AG08395 (cell line): Measurements from ENCODE around the gene C15orf61.

Source experiments
- DNase-seq: peaks from one replicate; pipeline ENCODE4 v3.0.0; 2012; ENCODE audit warnings: mixed read lengths, low spot score

Gene C15orf61

DNA sequence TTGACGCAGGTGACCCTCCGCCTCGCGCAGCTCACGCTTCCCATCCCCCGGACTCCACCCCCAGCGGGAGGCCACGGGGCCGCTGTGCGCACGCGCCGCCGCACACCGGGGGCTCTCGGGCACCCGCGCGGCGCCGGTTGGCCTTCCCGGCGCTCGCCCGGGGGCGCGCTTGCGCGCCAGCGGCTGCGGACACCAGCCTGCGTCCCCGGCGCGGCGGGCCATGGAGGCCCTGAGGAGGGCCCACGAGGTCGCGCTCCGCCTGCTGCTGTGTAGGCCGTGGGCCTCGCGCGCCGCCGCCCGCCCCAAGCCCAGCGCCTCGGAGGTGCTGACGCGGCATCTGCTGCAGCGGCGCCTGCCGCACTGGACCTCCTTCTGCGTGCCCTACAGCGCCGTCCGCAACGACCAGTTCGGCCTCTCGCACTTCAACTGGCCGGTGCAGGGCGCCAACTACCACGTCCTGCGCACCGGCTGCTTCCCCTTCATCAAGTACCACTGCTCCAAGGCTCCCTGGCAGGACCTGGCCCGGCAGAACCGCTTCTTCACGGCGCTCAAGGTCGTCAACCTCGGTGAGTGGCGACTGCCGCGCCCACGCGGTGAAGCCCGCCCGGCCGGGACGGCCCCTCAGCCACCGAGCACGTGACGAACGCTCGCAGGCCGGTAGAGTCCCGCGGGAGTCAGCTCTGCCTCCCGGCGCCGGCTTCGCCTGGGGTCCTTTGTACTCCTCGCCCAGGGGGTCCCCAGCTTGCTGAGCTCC, at the start of gene C15orf61:
Gene C15orf61, plus strand, starts transcription at position 103 of the 754 bp plus-strand sequence. Its CDS starts 118 bp downstream, at position 221.
- peak; percentile 95 for DNase-seq

DNA sequence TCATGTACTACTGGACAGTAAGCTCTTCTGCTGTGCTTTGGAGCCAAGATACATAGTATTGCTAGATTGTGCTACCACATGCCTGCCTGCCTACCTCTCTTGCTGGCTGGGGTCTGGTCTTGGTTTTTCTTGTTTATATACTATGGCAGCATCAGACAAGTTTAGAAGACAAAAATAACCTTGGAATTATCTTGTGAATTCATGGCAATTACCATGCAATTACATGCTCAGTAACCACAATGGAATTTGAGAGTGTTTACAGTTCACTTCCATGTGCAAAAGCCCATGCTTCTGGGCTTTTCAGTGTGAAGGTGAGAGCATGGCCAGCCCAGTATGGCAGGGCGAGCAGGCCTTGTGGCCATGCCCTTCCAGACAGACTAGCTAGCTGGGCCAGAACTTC, 48.0 kb upstream of the C15orf61 start:
- peak; percentile 18 for DNase-seq

DNA sequence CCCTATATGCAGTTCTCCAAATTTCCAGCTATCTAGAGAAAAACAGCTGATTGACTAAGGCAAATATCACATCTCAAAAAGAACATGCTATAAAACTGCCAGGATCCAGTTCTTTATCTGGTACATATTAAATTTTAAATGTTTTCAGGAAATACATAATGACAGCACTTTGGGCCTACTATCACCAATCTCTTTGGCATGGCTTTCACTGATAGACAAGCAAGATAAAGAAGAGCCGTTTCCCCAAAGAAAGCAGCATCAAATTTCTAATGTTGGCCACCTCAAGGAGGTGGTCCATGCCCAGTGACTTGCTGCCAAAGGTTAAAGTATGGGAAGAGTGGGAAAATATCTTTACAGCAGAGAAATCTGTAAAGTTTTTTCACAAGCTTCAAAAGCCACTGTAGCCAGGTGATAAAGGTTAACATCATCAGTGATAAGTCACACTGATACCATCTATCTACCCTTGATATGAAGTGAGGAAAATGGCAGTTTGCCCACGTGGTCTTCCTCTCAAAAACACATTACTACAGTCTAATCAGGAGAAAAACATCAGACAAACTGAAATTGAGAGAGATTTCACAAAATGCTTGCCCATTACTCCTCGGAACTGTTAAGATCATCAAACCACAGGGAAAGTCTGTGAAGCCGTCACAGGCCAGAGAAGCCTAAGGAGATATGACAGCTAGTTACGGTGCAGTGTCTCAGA, 46.4 kb upstream of the C15orf61 start:
- no peak for DNase-seq

DNA sequence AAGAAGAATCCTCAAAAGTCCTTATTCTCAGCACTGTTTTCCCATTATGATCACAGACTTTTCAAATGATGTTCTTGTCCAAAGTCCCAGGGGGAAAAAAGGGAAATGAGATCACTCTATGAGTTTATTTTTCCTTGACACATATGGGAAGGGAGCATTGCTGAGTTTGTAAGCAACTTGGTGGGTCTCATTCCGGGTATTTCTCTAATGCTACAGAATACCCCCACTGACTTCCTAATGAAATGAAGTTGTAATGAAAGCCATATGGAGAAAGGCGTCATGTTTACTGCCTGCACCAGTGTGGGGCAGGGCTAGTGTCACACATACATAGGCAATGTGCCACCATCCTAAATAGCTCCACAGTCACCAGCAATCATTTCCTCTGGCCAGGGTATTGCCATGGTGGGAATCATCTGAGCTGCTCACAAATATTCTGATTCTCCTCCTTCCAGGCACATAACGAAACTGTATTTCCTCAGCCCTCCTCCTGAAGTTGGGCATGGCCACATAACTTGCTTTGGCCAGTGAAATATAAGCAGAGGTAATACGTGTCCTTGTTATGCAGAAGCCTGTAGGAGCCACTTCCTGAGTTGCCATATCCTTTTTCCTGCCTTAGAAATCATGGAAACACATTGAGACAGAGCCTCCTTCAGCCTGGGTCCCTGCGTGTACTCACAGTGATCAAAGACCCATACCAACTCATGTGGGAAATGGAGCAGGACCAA, 41.0 kb upstream of the C15orf61 start:
- DNase-seq: peak; percentile 31

DNA sequence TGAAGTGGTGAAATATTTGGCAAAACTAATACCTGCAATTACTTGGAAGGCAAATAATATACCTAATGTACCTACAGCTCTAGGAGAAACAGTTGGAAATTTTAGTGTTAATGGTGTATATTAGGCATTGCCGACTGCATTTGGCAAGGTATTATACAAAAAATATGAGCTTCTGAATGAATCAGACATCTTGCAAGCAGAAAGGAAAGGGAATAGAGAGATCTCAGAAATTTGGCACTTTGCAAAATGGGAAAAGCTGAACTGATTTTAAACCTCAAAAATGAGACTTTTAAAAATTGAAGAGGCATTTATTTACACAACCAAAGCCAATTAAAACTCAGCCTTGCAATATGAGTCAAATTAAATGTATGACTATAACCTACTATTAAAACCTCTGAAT, 40.2 kb upstream of the C15orf61 start:
- DNase-seq: no peak

DNA sequence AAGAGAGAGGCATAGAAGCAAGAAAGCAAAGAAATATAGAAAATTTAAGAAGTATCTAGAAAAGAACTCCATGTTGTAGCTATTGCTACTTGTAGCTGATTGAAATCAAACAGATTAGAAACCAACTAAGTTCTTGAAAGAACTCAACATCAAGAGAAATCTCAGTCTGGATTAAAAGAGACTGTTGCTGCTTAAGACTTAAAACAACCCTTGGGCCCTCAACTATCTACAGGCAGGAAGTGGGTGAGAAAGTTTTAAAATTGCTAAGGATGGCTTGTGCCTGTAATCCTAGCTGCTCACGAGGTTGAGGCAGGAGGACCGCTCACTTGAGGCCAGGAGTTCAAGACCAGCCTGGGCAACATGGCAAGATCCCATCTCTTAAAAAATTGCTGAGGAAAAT, 39.3 kb upstream of the C15orf61 start:
- DNase-seq: no peak

DNA sequence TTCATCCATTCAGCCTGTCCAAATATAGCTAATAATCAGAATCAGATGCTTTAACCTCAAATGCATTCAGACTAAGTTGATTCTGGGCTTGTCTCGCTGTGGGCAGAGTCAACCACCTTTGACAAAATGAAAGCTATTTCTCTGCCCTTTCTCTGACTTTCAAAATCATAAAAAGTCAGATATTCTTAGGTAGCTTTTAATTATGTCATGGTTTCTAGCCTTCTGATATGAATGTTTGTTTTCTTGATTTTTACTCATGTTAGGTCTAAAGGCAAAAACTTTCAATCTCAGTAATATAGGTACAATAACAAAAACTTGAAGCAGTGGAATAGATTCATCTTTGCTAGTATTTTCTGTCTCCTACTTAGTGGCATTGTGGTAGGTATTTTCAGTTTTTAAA, 25.3 kb upstream of the C15orf61 start:
- DNase-seq: no peak

DNA sequence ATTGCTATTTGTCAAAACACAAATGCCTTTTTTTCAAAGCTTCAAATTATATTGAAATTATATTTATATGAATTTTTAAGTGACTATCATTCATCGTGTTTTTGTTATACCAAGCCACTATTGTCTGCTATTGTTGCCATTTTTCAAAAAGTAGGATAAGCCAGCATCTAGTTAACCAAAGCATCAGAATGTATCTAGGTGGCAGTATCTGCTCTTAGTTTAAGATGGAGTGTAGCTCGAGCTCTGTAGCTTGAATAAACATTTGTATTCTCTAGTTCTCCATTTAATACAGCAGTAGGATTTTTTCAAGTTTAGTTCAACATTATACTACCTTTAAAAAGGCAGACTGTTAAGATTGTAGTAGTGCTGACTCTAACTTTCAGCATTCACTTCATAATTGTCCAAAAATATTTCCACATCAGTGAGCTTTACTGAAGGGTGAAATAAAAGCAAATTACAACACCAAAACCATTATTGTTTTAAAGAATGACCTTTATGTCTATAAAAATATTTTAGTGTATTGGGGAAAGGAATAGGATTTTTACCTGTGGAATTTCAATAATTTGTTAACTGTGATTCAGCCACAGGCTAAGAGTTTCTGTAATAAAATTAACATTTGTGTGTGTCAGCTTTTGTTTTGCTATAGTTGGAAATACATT, 19.6 kb upstream of the C15orf61 start:
- peak; percentile 47 for DNase-seq

DNA sequence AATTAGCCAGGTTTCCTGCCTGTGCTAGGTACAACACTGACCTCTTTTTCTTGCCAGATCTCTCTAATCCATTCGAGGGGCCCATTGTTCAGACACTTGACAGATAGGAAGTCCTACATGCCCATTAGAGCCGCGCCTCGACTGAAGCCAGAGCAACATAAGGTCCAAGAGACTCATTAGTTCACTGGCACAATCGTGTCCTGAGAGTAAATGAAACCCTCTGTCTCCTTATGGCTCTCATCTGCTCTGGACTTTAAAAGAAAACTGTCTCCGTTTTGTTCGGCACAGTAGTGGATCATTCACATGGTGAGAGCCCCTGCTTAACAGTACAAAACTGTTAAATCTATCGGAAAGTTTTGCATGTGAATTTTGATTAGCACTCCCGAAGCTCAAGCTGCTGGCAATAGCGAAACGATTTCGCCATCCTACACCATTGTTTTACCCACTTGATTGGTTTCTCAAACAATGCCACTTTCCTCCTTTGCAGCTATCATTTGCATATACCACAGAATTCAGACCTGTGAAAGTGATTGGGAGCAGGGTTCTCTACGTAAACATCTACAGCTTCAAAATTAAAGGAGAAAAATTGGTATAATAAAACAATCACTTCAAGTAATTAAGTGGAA, 19.0 kb upstream of the C15orf61 start:
- DNase-seq: no peak

DNA sequence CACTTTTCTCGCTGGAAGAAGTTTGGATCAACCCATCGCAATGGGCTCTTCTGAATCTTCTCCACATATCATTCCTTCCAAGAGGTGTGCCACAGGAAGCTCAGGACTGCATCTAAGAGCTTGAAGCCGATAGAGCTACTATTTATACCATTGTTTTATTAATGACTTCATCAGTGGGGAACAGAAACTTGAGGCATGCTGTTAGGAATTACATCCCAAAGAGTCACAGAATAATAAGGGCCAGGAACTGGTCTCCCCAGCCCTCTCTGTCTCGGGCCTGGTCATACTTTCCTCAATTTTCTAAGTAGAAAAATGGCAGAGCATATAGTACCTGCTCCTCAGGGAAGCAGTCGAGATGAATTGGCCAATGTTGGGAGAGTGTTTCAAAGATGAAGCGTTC, 16.9 kb upstream of the C15orf61 start:
- DNase-seq: no peak

DNA sequence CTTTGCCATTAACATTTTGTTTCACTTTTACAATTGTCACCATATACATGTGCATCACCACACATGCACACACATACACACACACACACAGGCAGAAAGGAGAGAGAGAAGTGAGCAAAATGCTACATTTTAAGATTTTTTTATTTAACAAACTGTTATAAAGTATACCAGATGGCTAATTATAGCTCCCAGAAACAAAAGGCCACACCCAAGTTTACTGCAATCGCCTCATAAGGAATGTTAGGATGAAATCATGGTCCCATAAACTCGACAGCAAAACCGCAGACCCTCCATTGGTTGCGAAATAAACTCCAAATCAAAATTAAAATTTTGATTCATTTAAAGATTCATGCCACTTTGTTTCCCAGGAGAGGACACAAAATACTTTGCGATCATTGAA, 16.1 kb upstream of the C15orf61 start:
- peak; percentile 71 for DNase-seq

DNA sequence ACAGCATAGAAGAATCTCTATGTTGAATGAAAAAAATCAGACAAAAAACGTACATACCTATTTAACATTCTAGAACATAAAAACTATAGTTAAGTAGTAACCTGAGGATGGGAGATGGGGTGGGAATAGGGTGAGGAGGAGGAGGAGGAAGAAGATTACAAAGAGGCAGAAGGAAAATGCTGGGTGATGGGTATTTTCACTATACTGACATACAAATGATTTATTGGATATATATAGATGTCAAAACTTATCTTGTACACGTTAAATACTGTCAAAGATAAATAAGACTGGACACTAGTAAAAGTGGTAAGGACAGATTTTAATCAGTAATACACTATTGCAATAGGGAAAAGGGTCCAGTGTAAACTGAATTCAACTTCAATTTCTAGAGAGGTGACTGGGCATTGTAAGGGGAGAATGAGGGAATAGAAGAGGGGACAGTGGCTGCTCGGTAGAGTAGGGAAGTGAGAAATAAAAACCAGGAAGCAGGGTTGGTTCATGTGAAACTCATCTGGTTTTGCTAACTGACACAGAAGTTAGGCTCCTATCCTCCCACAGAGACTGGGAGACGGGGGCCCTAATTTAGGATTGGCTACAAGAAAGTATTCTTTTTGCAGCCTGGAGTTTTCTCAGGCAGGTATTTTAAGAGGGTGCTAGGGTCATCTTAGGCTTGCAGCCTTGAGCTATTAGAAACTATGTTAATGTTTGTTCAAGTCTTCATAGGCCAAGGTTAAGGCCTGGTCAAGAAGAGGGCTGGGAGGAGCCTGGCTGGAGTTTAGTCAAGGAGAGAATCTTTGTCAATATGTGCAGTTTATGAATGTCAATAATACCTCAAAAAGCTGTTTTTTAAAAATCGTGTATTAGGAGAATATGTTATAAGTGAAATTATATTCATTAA, 15.0 kb upstream of the C15orf61 start:
- DNase-seq: no peak

DNA sequence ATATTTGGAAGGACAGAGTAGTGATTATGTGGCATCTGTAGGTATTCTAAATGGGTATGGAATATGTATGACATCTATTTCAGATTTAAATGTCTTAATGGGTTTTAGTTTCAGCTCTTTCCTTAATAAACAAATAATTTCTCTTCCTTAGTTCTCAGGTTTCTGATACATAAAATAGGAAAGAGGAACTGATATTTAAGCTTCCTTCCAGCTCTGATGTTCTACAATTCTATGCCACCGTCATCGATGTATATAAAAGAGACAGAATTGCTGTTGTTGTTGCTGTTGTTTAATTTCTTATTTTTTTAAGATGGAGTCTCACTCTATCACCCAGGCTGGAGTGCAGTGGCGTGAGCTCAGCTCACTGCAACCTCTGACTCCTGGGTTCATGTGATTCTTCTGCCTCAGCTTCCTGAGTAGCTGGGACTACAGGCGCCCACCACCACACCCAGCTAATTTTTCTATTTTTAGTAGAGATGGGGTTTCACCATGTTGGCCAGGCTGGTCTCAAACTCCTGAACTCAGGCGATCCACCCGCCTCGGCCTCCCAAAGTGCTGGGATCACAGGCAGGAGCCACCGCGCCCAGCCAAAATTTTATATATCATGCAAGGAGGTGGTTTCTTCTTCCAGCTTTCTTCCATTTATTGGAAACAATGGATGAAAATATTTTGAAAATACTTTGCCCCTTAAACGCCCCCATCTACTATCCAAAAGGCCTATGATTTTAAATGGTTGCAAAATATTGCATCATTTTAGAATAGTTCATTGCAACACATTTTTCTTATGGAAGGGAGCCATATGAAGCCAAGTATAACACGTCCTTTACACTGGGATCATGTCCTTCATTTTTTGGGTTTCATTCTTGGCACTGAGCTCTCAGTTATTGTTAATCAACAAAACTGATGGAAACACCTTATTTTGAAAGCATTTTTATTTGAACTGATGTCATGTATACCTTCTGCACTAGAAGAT, 13.9 kb upstream of the C15orf61 start:
- no peak for DNase-seq

DNA sequence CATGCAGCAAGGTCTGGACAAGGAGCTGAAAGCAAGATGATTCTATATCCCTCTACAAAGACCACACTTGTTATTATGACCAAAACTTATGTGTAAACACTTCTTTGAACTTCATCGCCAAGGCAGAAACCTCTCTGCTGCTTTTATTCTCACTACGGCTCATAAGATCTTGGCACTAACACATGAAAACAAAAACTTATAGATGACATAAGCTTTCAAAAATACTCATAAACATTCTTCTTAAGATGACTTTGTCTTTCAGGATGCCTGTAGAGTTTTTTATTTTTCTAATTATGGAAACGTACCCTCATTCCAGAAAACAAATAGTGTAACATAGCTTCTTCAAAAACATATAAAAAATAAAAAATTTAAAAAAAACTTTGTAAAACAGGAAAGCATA, 12.5 kb upstream of the C15orf61 start:
- DNase-seq: no peak

DNA sequence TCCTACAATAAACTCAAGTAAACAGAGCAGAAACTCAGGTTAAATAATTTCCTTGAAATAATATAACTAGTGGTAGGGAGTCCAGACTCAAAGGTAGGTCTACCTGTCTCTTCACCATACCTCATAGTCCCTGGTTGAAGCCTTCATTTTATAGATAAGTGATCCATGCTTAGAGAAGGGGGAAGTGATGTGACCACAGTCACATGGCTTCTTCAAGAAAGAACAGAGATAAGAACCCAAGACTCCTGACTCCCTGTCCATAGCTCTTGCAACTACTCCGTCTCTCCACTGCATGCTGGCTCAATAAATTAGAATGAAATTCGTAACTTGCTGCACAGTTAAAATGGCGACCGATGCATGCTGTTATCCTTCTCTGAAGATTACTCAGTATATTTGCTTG, 11.0 kb upstream of the C15orf61 start:
- DNase-seq: no peak

DNA sequence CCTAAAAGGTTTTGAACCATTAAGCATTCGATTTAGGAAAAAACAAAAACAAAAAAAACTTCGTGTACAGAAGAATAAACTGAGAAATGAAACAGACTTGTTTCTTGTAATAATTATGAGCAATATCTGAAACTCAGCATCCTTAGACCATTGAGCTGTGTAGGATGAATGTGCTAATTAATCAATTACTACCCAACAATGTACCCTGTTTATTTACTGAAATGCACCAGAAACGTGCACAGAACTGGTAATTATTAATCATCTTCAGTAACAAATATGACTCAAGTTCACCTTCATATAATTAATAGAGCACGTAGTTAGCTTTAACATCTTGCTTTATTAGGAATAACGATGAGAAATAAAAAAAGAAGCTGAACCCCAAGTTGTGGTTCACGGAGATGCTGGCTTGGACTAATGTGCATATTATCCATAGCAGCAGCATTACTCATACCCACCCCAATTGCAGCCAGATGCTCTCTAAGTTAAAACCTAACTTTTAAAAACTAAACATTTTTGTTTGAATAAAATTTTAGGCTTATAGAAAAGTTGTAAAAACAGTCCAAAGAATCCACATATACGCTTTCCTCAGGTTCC, 10.2 kb upstream of the C15orf61 start:
- DNase-seq: peak; percentile 81

DNA sequence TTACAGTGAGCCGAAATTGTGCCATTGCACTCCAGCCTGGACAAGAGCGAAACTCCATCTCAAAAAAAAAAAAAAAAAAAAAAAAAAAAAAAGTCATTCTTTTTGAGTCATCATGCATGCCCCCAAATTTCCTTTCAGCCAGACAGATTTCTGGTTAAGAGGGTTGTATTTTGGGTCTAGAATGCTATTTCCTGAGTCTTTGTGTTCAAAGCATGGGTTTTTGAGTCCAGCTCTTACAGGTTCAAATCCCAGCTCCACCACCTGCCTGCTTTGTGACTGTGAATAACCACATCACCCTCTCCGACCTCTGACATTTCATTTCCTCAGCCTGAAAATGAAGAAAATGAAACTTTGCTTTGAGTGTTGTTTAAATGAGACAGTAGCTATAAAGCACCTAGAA, 9.3 kb upstream of the C15orf61 start:
- DNase-seq: no peak

DNA sequence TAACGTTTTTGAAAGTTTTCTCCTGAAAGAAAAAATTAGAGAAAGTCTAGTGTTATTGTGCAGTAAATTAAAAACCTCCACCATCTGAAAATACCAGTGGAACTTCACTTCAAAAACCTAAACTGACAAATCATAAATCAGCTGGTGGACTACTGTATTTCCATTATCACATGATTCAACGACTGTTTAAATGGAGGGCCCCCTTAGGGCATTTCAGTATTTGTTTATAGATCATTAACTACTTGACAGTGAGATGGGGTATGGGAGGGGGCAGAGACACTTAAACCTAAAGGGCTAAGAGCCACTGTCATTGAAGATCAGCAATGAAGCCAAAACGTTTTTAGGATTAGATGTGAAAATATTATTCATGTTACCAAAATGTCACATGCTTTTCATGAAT, 8.8 kb upstream of the C15orf61 start:
- DNase-seq: no peak
